CD14-positive monocyte (primary cell): ENCODE measurements around the gene CROCC2. TPM values are rescaled to one million over a fixed set of nuclear protein-coding genes. Genes with fewer than 3 reads are reported as not detected.

Experiments
- DNase-seq, 3 donors: peaks; one replicate each; pipeline ENCODE4 v3.0.0-alpha.2; 2011 to 2022
- H2AFZ ChIP-seq: 2 replicates; pipeline ENCODE4 v1.6.0; 2012; ENCODE audit warnings: mild to moderate bottlenecking, low read depth, low read length, inconsistent platforms; ENCODE audit not compliant: insufficient read depth, poor library complexity, severe bottlenecking
- H3K27ac ChIP-seq, 2 donors: 1 replicate in 1 of 2; 2 replicates in 1 of 2; pipeline ENCODE4 v1.5.1; 2012 to 2013; ENCODE audit warnings: low read length in 2 of 2, control low read depth in 1 of 2, inconsistent platforms in 1 of 2, low read depth in 1 of 2, mild to moderate bottlenecking in 1 of 2
- H3K27me3 ChIP-seq, 2 donors: one replicate each; pipeline versions ENCODE4 v1.6.0 to v1.6.1; 2011 to 2013; ENCODE audit warnings: low read length in 2 of 2; ENCODE audit not compliant: control insufficient read depth in 2 of 2, insufficient read depth in 2 of 2
- H3K36me3 ChIP-seq, 2 donors: replicated peaks in 1 of 2; 1 replicate in 1 of 2; 2 replicates in 1 of 2; pipeline versions ENCODE4 v1.5.1 to v1.6.1; 2012 to 2013; ENCODE audit warnings: low read length in 2 of 2, control low read depth in 1 of 2, inconsistent platforms in 1 of 2, mild to moderate bottlenecking in 1 of 2; ENCODE audit not compliant: insufficient read depth in 2 of 2, control insufficient read depth in 1 of 2
- H3K4me1 ChIP-seq, 2 donors: 1 replicate in 1 of 2; 2 replicates in 1 of 2; pipeline versions ENCODE4 v1.5.1 to v1.6.1; 2012 to 2013; ENCODE audit warnings: low read length in 2 of 2, control low read depth in 1 of 2, inconsistent platforms in 1 of 2, mild to moderate bottlenecking in 1 of 2, moderate library complexity in 1 of 2; ENCODE audit not compliant: insufficient read depth in 2 of 2, control insufficient read depth in 1 of 2
- H3K4me2 ChIP-seq: replicated peaks from 2 replicates; pipeline ENCODE3; 2012; ENCODE audit warnings: low read length, moderate library complexity, mild to moderate bottlenecking; ENCODE audit not compliant: poor library complexity, severe bottlenecking; ENCODE audit errors: extremely low read depth
- H3K4me3 ChIP-seq, 3 experiments: fragments of 200-600 bp in 1 of 3; sonication (generic) in 1 of 3; replicated peaks in 1 of 3; 1 replicate in 2 of 3; 2 replicates in 1 of 3; pipeline ENCODE4 v1.5.1; 2011 to 2013; ENCODE audit warnings: low read length in 3 of 3, mild to moderate bottlenecking in 3 of 3, control low read depth in 2 of 3, low read depth in 2 of 3, inconsistent platforms in 1 of 3, moderate library complexity in 1 of 3
- H3K79me2 ChIP-seq: 2 replicates; pipeline ENCODE4 v1.6.0; 2012; ENCODE audit warnings: mild to moderate bottlenecking, control low read depth, inconsistent platforms, low read length, moderate library complexity; ENCODE audit not compliant: insufficient read depth
- H3K9ac ChIP-seq: 2 replicates; pipeline ENCODE4 v1.6.0; 2017; ENCODE audit warnings: low read length, mild to moderate bottlenecking; ENCODE audit not compliant: insufficient read depth, poor library complexity, severe bottlenecking
- H3K9me3 ChIP-seq, 2 donors: replicated peaks in 1 of 2; 1 replicate in 1 of 2; 2 replicates in 1 of 2; pipeline versions ENCODE4 v1.5.1 to v1.6.1; 2012 to 2013; ENCODE audit warnings: low read length in 2 of 2, control low read depth in 1 of 2; ENCODE audit not compliant: control insufficient read depth in 1 of 2, insufficient read depth in 1 of 2
- H4K20me1 ChIP-seq: 2 replicates; pipeline ENCODE4 v1.6.0; 2012; ENCODE audit warnings: mild to moderate bottlenecking, low read length, control low read depth, moderate library complexity; ENCODE audit not compliant: insufficient read depth
- H3K27ac Mint-ChIP-seq, 7 donors: one replicate each; pipeline ENCODE4 v1.8.0; 2020; ENCODE audit warnings: mild to moderate bottlenecking in 7 of 7, mixed read lengths in 7 of 7, moderate library complexity in 6 of 7, inconsistent platforms in 2 of 7
- H3K27me3 Mint-ChIP-seq, 3 donors: one replicate each; pipeline ENCODE4 v1.8.0; 2021 to 2022; ENCODE audit warnings: low read depth in 3 of 3, mild to moderate bottlenecking in 3 of 3, mixed read lengths in 3 of 3, moderate library complexity in 3 of 3, inconsistent platforms in 1 of 3
- H3K36me3 Mint-ChIP-seq, 2 donors: one replicate each; pipeline ENCODE4 v1.8.0; 2020; ENCODE audit warnings: mixed read lengths in 2 of 2, inconsistent platforms in 1 of 2, mild to moderate bottlenecking in 1 of 2
- H3K4me1 Mint-ChIP-seq: one replicate; pipeline ENCODE4 v1.8.0; 2020; ENCODE audit warnings: mild to moderate bottlenecking, mixed read lengths
- H3K4me3 Mint-ChIP-seq, 2 donors: one replicate each; pipeline ENCODE4 v1.8.0; 2020; ENCODE audit warnings: mild to moderate bottlenecking in 2 of 2, mixed read lengths in 2 of 2, moderate library complexity in 1 of 2
- H3K9me3 Mint-ChIP-seq, 7 donors: one replicate each; pipeline ENCODE4 v1.8.0; 2020 to 2022; ENCODE audit warnings: mixed read lengths in 7 of 7, mild to moderate bottlenecking in 6 of 7, moderate library complexity in 6 of 7, inconsistent platforms in 2 of 7
- CTCF ChIP-seq: fragments of 200-600 bp; IDR thresholded peaks from one replicate; pipeline ENCODE4 v1.8.0; 2022; ENCODE audit warnings: antibody characterized with exemption, mild to moderate bottlenecking
- WGBS: methylation state at CpG from one replicate; pipeline ENCODE4 v1.1.5; 2013; ENCODE audit warnings: missing lambda C conversion rate; ENCODE audit not compliant: insufficient coverage; 5-methylcytosine and 5-hydroxymethylcytosine counted together
- intact Hi-C, 2 donors: fragments of 100-400 bp; cut with micrococcal nuclease; formaldehyde crosslinking; loops; one replicate each; pipeline versions ENCODE4 v1.15.0 to v1.15.1; 2023
- polyA plus RNA-seq, 3 donors: library from polyadenylated mRNA; depleted of rRNA in 1 of 3; unstranded in 2 of 3; stranded (reverse) in 1 of 3; fragments of 300-500 nt in 2 of 3; fragments of >200 nt in 1 of 3; fragmentation: Illumina TruSeq in 2 of 3; gene quantifications; 1 replicate in 2 of 3; 2 replicates in 1 of 3; pipeline ENCODE4 v1.2.3, GENCODE V29; 2012 to 2021

The CROCC2 gene
- polyA plus RNA-seq, 3 donors: 0.15 TPM; not detected in 2

- H3K36me3 ChIP-seq: no peaks in the 10 kb centered on the region
- no peaks in the 10 kb centered on the region for H4K20me1 ChIP-seq
- no peaks in the 10 kb centered on the region for H3K79me2 ChIP-seq
- 90% methylated on average over 14 of the region's 14 CpGs for WGBS
- TF ChIP-seq CTCF: no peak
- peaks cover 0 to 6% (median 1%) of the 10 kb centered on the region in 3 donors for H3K27me3 Mint-ChIP-seq
- H3K27ac ChIP-seq: no peak overlapping the region
- H3K9ac ChIP-seq: no peak overlapping the region
- no peaks in the 10 kb centered on the region for H3K4me1 ChIP-seq
- H3K9me3 Mint-ChIP-seq: peaks cover 0 to 6% (median 1%) of the 10 kb centered on the region in 7 donors
- intact Hi-C loops: no loop called here
- H3K36me3 Mint-ChIP-seq: no peaks in the 10 kb centered on the region
- H3K27ac Mint-ChIP-seq: no peak overlapping the region
- H3K4me3 ChIP-seq: no peak overlapping the region
- no peaks in the 10 kb centered on the region for H3K4me1 Mint-ChIP-seq
- H3K4me2 ChIP-seq: no peak overlapping the region
- no peaks in the 10 kb centered on the region for H3K27me3 ChIP-seq
- H3K9me3 ChIP-seq: no peaks in the 10 kb centered on the region
- DNase-seq: no peak
- no peak overlapping the region for H2AFZ ChIP-seq
- no peak overlapping the region for H3K4me3 Mint-ChIP-seq
Measured at GRCh38 chr2:240925191-240925567, 19.0 kb downstream of the CROCC2 start.

DNA sequence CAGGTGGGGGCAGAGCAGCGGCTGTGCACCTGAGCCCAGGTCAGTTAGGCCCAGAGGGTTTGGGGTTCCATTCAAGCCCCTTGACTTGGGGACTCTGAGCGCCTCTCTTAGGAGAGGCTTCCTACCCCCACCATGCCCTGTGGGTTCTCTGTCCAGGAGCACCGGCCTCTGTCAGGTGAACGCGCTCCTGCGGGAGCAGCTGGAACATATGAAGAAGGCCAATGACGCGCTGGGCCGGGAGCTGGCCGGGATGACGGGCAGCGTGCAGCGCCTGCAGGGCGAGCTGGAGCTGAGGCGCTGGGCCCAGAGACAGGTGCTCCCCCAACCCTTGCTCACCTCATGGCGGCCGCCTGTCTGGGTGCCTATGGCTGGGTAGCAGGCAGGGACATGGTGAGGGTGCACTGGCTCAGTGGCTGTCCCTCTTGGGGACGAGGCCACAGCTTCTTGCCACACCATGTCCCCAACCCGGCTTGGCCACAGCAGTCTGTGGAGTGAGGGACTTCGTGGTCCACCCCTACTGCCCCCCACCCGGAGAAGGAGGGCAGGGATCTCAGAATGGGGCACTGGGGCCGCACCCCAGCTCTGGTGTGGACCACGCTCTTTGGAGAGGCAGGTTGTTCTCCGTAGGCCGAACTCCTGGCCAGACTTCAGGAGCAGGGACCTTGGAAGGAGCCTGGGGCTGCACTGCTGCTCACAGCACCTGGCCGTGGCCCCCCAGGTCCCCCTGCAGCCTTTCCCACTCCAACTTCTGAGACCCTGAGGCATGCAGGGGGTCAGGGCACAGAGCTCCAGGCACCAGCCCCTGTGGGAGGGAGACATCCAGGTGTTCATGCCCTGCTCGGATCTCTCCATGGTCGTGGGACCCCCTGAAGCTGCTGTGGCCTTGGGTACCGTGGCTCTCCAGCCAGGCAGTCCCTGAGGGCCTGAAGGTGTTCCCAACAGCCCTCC is 19.7 kb downstream of the CROCC2 start:
- Histone ChIP-seq H3K4me1 (no peaks in the 10 kb centered on the region), H3K4me3 (no peak overlapping the region), H4K20me1 (no peaks in the 10 kb centered on the region), H3K9ac (no peak overlapping the region), H3K36me3 (no peaks in the 10 kb centered on the region), H3K4me2 (no peak overlapping the region), H2AFZ (no peak overlapping the region), H3K27me3 (no peaks in the 10 kb centered on the region), H3K9me3 (no peaks in the 10 kb centered on the region), H3K79me2 (no peaks in the 10 kb centered on the region), H3K27ac (no peak overlapping the region)
- H3K4me1 Mint-ChIP-seq: no peaks in the 10 kb centered on the region
- no peak for TF ChIP-seq CTCF
- H3K27ac Mint-ChIP-seq: no peak overlapping the region
- H3K9me3 Mint-ChIP-seq: peaks cover 0 to 6% (median 1%) of the 10 kb centered on the region in 7 donors
- H3K36me3 Mint-ChIP-seq: no peaks in the 10 kb centered on the region
- intact Hi-C loops: no loop called here
- H3K27me3 Mint-ChIP-seq: peaks cover 0 to 7% (median 1%) of the 10 kb centered on the region in 3 donors
- H3K4me3 Mint-ChIP-seq: no peak overlapping the region
- 95% methylated on average over 27 of the region's 29 CpGs for WGBS
- DNase-seq: no peak
